Measurements from ENCODE around the gene LRRFIP1. TPM values are rescaled to one million over a fixed set of nuclear protein-coding genes. Genes with fewer than 3 reads are reported as not detected.
"Not testable (repeated sequence)": the region's sequence is repeated elsewhere in the genome, so short reads cannot be mapped to it uniquely, and the experiment has no call there.

Gene LRRFIP1
- total RNA-seq, 4 donors from 2014 or later = 62.8 to 199 (median 121) TPM

DNA sequence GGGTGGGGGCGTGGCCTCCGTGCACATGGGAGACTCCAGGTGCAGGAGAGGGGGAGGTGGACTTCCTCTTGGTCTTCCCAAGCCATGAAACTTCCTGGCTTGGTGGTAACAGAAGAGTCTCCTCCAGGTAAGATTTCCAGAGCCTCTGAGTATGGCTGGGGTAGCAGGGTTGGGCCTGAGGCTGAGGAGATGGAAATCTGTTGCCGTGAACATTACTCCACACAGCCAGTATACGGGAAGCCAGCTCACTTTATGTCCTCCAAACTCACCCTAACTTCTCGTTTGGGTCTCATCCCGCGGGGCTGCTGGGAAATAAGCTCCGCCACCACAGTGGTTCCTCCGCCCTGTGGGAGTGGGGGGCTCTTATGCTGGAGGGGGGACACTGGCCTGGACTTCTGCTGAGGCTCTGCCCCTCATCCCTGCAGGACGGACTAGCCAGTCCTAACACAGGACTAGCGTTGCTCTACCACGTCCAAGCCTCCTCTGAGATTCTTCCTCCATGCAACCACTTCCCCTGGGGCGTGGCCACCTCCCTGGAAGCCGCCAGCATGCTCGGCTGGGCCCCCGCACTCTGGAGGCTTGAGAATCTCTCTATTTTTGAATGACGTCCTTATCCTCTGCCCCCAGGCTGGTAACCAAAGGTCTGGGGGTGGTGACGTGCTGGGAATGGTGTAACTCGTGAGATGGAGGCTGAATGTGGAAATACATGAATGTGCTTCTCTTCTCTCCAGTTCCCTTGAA lies 36.1 kb upstream of the LRRFIP1 start:
- no peaks in the 10 kb centered on the region for H3K27me3 ChIP-seq
- DNase-seq = no peak
- intact Hi-C loops (cut with DNase I; ENCODE audit: low total_unique reads) = no loop called here
- H3K4me3 ChIP-seq = no peak overlapping the region
- H3K4me1 ChIP-seq = no peaks in the 10 kb centered on the region
- no peaks in the 10 kb centered on the region for H3K9me3 ChIP-seq
- TF ChIP-seq POLR2A (IDR thresholded peaks at IDR 0.05) (no peak), CTCF (IDR thresholded peaks at IDR 0.05) (no peak)
- H3K27ac ChIP-seq = no peak overlapping the region
- H3K36me3 ChIP-seq = no peaks in the 10 kb centered on the region

DNA sequence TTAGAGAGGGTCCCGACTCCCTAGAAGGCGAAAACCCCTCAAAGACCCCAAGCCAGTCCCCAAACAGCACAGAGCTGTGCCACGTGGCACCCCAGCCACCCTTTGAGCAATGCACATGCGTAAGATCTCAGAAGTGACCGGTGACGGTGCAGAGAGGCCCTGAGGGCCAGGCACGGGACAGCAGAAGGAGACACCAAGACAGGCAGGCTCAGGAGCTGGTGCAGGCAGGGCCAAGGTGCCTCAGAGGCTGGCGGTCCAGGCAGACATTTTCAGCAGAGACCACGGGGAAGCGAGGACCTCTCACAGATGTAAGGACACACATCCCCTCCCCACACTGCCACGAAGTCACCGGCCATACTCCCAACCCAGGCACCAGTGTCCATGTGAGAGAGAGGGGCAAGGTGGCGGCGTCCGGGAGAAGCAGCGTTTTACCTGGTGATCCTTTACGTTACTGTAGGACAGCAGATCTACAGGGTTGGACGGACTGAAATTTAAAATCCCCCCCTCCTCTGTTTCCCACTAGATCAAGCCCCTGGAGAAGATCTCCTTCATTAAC lies 34.9 kb upstream of the LRRFIP1 start:
- Histone ChIP-seq H3K4me3 (no peak overlapping the region), H3K27ac (no peak overlapping the region), H3K9me3 (no peaks in the 10 kb centered on the region), H3K4me1 (no peaks in the 10 kb centered on the region), H3K27me3 (no peaks in the 10 kb centered on the region), H3K36me3 (no peaks in the 10 kb centered on the region)
- no peak for DNase-seq
- TF ChIP-seq POLR2A (IDR thresholded peaks at IDR 0.05) (no peak), CTCF (IDR thresholded peaks at IDR 0.05) (no peak)
- intact Hi-C loops (cut with DNase I; ENCODE audit: low total_unique reads) = no loop called here

DNA sequence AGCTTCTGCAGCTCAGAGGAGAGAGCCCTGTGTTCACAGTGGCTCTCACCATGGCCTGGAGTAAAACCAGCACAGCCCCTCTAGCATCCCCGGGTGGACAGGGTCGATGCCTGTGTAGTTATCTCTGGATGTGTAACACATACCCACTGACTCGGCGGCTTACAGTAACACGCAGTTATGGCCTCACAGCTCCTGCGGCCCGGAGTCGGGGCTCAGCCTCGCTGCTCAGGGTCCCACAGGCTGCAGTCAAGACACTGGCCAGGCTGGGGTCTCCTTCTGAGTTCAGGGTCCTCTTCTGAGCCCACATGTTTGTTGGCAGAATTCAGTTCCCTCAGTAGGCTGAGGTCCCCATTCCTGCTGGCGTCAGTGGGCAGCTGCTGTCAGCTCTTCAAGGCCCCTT lies 34.4 kb upstream of the LRRFIP1 start:
- no peak overlapping the region for H3K27ac ChIP-seq

DNA sequence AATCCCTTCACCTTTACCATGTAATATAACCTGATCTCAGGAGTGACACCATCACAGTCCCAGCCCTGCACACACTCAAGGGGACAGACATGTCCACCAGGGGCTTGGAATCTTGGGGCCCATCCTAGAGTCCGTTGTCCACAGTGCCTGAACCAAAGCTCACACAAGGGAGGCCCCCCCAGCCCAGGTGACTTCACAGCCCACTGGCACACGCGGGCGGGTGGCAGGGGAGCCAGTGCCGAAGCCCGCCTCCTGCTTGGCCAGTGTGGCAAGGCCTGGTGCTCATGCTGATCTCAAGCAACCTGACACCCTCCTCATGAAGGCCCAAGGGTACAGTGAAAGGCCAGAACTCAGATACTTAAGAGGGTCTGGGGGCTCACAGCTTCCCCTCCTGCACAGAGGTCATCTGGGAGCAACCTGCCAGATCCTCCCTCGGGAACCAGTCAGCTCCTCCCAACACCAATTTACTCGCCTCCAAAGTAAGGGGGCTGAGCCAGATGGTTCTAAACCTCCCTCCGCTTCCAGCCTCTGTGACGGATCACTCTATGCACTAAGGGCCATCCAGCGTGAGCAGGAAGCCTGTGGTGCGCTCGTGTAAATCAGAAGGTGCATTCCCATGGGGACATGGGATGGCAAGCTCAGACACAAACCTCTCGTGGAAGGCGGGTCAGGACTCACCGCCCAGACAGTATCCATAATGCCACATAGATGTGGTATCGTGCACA lies 33.6 kb upstream of the LRRFIP1 start:
- Histone ChIP-seq H3K4me1 (no peaks in the 10 kb centered on the region), H3K4me3 (no peak overlapping the region), H3K36me3 (no peaks in the 10 kb centered on the region), H3K27me3 (no peaks in the 10 kb centered on the region), H3K27ac (no peak overlapping the region), H3K9me3 (no peaks in the 10 kb centered on the region)
- no peak for TF ChIP-seq POLR2A (IDR thresholded peaks at IDR 0.05)
- no peak for TF ChIP-seq CTCF (IDR thresholded peaks at IDR 0.05)
- intact Hi-C loops (cut with DNase I; ENCODE audit: low total_unique reads) = no loop called here
- DNase-seq = no peak

More for the DNA sequence above, 34.4 kb upstream of the LRRFIP1 start:
- Histone ChIP-seq H3K27me3 (no peaks in the 10 kb centered on the region), H3K36me3 (no peaks in the 10 kb centered on the region), H3K4me3 (no peak overlapping the region), H3K4me1 (no peaks in the 10 kb centered on the region), H3K9me3 (no peaks in the 10 kb centered on the region)
- TF ChIP-seq CTCF (IDR thresholded peaks at IDR 0.05) (no peak), POLR2A (IDR thresholded peaks at IDR 0.05) (no peak)
- no peak for DNase-seq
- intact Hi-C loops (cut with DNase I; ENCODE audit: low total_unique reads) = no loop called here

DNA sequence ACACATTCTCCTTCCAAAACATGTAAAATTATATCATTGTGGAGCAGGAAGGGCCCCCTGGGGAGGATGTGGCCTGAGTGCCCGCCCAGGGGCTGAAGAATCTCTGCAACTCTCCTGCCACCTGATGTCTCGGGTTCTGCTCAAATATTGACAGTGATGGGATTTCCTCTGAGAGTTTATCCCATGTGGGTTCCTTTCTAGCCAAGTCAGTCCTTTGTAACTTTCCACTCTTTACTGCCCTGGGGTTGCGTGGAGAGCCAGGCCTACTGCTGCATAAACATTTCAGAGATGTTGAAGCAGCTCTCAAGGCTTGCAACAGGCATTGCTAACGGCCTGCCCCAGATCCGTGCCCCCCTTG lies 32.9 kb upstream of the LRRFIP1 start:
- no peak for DNase-seq
- Histone ChIP-seq H3K4me3 (no peak overlapping the region), H3K4me1 (no peaks in the 10 kb centered on the region), H3K9me3 (no peaks in the 10 kb centered on the region), H3K27ac (peak overlapping the region; percentile 54 to 70), H3K27me3 (no peaks in the 10 kb centered on the region), H3K36me3 (no peaks in the 10 kb centered on the region)
- TF ChIP-seq POLR2A (IDR thresholded peaks at IDR 0.05) (no peak), CTCF (IDR thresholded peaks at IDR 0.05) (no peak)
- intact Hi-C loops (cut with DNase I; ENCODE audit: low total_unique reads) = no loop called here

DNA sequence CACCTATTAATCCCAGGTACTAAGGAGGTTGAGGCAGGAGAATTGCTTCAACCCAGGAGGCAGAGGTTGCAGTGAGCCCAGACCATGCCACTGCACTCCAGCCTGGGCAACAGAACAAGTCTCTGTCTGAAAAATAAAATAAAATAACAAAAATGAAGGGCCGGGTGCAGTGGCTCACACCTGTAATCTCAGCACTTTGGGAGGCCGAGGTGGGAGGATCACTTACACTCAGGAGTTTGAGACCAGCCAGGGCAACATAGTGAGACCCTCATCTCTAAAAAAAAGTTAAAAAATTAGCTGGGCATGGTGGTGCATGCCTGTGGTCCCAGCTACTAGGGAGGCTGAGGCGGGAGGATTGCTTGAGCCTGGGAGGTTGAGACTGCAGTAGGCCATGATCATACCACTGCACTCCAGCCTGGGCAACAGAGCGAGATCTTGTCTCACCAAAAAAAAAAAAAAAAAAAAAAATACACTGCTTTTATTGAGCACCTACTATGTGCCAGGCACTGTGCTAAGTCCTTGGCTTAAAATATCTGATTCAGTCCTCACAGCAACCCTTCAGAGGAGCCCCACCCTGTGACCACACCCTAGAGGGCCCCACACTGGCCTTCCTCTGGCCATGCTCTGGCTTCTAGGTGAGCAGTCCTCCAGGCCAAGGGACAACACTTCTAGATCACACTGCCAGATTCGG lies 31.4 kb upstream of the LRRFIP1 start:
- H3K4me1 ChIP-seq; H3K27me3 ChIP-seq; H3K4me3 ChIP-seq; H3K27ac ChIP-seq; H3K36me3 ChIP-seq; intact Hi-C loops (cut with DNase I; ENCODE audit: low total_unique reads); H3K9me3 ChIP-seq; DNase-seq: not testable (repeated sequence)

Data from uterus (tissue), 4 donors.